ENCODE measurements around the gene RBMS2.

Gene RBMS2

GRCh38 chr12:56521590-56522371 is at the start of gene RBMS2:
Gene RBMS2 (plus strand): TSS chr12:56521820. CDS start chr12:56522024, 204 bp downstream.
- TF ChIP-seq CTCF (IDR thresholded peaks at IDR 0.05; ENCODE audit: low read depth, low read length, missing control alignments): no peak
- peak within 1 kb of the TSS; percentile 67 for H3K4me3 ChIP-seq (ENCODE audit: low read depth, low read length)
- peak; percentile 8 for DNase-seq (ENCODE audit: low read depth)

GRCh38 chr12:56474389-56474788 is 47.2 kb upstream of the RBMS2 start:
- H3K4me3 ChIP-seq (ENCODE audit: low read depth, low read length): no peak overlapping the region
- no peak for DNase-seq (ENCODE audit: low read depth)
- no peak for TF ChIP-seq CTCF (IDR thresholded peaks at IDR 0.05; ENCODE audit: low read depth, low read length, missing control alignments)

- no peak for TF ChIP-seq CTCF (IDR thresholded peaks at IDR 0.05; ENCODE audit: low read depth, low read length, missing control alignments)
- no peak overlapping the region for H3K4me3 ChIP-seq (ENCODE audit: low read depth, low read length)
- no peak for DNase-seq (ENCODE audit: low read depth)
Observed at GRCh38 chr12:56476143-56476542, 45.5 kb upstream of the RBMS2 start.

GRCh38 chr12:56476972-56477432 is 44.6 kb upstream of the RBMS2 start:
- no peak for TF ChIP-seq CTCF (IDR thresholded peaks at IDR 0.05; ENCODE audit: low read depth, low read length, missing control alignments)
- H3K4me3 ChIP-seq (ENCODE audit: low read depth, low read length): no peak overlapping the region
- no peak for DNase-seq (ENCODE audit: low read depth)

GRCh38 chr12:56477521-56478225 is 43.9 kb upstream of the RBMS2 start:
- no peak overlapping the region for H3K4me3 ChIP-seq (ENCODE audit: low read depth, low read length)
- DNase-seq (ENCODE audit: low read depth): no peak
- TF ChIP-seq CTCF (IDR thresholded peaks at IDR 0.05; ENCODE audit: low read depth, low read length, missing control alignments): no peak

- no peak overlapping the region for H3K4me3 ChIP-seq (ENCODE audit: low read depth, low read length)
- no peak for TF ChIP-seq CTCF (IDR thresholded peaks at IDR 0.05; ENCODE audit: low read depth, low read length, missing control alignments)
- no peak for DNase-seq (ENCODE audit: low read depth)
Observed at GRCh38 chr12:56479625-56480024, 42.0 kb upstream of the RBMS2 start.

All from GM12864 (cell line).